GM21390 (cell line): ENCODE results near the gene MYOG.

ENCODE experiments used
- ATAC-seq: cut with Tn5 transposase; IDR thresholded peaks from one replicate; pipeline ENCODE4 v1.9.1; 2021; ENCODE audit not compliant: unreplicated experiment

MYOG gene

GRCh38 chr1:203034422-203035110 is 51.2 kb downstream of the MYOG start:
- no peak for ATAC-seq

DNA sequence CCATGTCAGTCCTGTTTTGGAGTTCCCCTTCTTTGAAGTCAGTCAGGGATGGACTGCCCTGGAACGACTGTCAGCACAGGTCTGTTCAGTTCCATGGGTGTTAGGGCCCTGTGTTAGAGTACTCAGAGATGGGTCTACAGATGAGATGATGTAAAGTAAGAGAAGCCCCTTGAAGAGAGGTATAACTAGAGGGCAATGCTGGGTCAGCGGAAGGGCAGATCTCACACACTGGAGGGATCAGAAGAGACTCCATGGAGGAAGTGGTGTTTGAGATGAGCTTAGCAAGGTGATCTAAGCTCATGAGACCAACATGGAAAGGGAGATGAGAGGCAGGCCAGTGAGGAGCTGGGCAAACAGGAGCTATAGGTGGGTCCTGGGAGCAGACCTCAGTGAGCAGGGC is 51.9 kb downstream of the MYOG start:
- ATAC-seq = no peak

DNA sequence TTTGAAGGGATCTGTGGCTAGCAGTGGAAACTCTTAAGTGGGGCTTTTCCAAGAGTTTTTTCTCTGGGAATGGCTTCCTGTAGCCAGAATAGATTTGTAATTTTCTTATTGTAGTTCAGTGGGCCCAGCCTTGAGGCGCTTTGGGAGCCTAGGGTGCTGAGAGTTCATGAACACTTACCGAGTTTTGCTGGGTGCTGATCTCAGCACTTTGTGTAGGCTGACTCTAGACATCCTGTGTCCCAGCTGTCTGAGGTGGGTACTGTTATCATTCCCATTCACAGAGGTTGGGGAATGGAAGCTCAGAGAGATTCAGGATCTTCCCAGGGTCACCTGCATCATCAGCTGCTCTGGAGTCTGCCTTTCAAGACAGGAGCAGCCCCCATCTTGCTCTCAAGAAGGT is 52.5 kb downstream of the MYOG start:
- no peak for ATAC-seq
